IPS DF 19.7 (cell line): ENCODE results near the gene HINT1.

Source experiments
- DNase-seq: peaks from one replicate; pipeline ENCODE4 v3.0.0-alpha.2; 2013; ENCODE audit warnings: low read depth, low spot score

HINT1 gene

DNA sequence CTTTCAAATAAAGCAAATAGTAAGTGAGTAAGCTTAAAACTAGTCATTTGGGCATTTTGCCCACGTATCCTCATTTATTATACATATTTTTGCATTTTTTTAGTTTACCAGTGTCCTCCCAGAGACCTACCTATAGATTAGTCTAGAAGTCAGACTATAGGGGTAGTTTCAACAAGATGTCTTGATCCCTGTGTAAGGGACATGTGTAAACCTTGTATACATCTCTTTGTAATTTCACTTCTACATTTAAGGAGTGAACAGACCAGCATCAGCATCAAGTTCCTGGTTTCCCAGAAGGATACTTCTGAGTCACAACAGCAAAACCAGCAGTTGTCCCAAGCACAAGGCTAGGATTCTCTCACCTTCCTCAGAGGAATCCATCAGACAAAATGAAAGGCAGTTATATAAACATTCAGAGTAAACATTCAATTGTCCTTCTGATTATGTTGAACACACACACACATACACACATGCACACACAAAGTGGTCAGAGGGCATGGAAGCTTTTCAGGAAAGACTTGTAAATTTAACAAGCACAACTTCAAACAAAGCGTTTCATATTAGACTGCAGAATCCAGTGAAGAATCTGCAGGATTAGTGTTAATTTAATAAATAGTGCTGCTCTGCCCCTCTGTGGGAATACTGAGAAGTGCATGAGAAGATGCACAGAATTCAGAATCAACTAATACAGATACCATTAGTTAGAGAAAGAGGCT is 55.4 kb downstream of the HINT1 start:
- no peak for DNase-seq
